Colonic mucosa (tissue), 4 donors: ENCODE results near the gene EMC8. TPM values are rescaled to one million over a fixed set of nuclear protein-coding genes. Genes with fewer than 3 reads are reported as not detected.

ENCODE experiments used
- DNase-seq: peaks from one replicate; pipeline ENCODE4 v3.0.0-alpha.2; 2020
- H3K27ac ChIP-seq: fragments of 200-600 bp; one replicate; pipeline ENCODE4 v1.8.0; 2021
- H3K27me3 ChIP-seq: fragments of 200-600 bp; one replicate; pipeline ENCODE4 v1.8.0; 2021
- H3K36me3 ChIP-seq: fragments of 200-600 bp; one replicate; pipeline ENCODE4 v1.8.0; 2021
- H3K4me1 ChIP-seq: fragments of 200-600 bp; one replicate; pipeline ENCODE4 v1.8.0; 2021; ENCODE audit warnings: mild to moderate bottlenecking
- H3K4me3 ChIP-seq: fragments of 200-600 bp; one replicate; pipeline ENCODE4 v1.8.0; 2021
- H3K9ac ChIP-seq, 2 donors: one replicate each; pipeline ENCODE4 v1.7.0; 2013; ENCODE audit warnings: control low read depth in 2 of 2, low read depth in 2 of 2, low read length in 2 of 2
- H3K9me3 ChIP-seq: fragments of 200-600 bp; one replicate; pipeline ENCODE4 v1.8.0; 2021
- CTCF ChIP-seq: fragments of 200-600 bp; IDR thresholded peaks from one replicate; pipeline ENCODE4 v1.8.0; 2022; ENCODE audit warnings: antibody characterized with exemption, mild to moderate bottlenecking
- intact Hi-C: fragments of 100-400 bp; cut with DNase I; formaldehyde crosslinking; loops from one replicate; pipeline ENCODE4 v1.14.1; 2022
- total RNA-seq, 2 donors: library from RNA; stranded (reverse); fragmentation: NEBNext Ultra II Directional in 1 of 2; extraction: Animal tissue kit (Norgen Biotek cat#: 25700) in 1 of 2; gene quantifications; one replicate each; pipeline ENCODE4 v1.2.1, GENCODE V29; 2021
- donor health status: healthy.
- donor health status: DM: no; HTN: no; CAD: no.
- donor health status: DM: no; HTN: no; CAD: no.

The EMC8 gene
- total RNA-seq, 2 donors from 2014 or later, result 30.6 to 49.8 TPM

DNA sequence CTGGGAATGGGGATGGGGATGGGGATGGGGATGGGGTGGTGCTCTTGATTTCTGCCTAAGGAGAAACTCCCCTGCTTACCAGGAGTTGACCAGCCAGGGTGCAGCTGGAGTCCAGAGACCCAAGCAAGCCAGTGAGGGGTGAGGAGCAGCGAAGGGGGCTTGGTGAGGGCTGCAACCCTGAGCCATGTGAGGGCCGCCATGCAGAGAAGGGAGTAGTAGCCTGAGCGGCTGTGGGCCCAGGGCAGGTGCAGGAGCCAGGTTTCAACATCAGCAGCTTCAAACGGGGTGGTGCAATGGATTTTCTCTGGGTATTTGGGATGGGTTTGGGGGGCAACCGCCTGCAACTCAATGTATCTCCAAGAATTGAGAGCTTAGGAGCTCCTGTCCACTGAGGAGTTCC, 35.4 kb upstream of the EMC8 start:
- Histone ChIP-seq H3K9me3 (no peaks in the 10 kb centered on the region), H3K9ac (no peak overlapping the region), H3K27ac (no peak overlapping the region), H3K4me3 (no peak overlapping the region), H3K4me1 (no peaks in the 10 kb centered on the region), H3K27me3 (no peaks in the 10 kb centered on the region), H3K36me3 (no peaks in the 10 kb centered on the region)
- no peak for TF ChIP-seq CTCF
- no peak for DNase-seq
- intact Hi-C loops, result no loop called here

DNA sequence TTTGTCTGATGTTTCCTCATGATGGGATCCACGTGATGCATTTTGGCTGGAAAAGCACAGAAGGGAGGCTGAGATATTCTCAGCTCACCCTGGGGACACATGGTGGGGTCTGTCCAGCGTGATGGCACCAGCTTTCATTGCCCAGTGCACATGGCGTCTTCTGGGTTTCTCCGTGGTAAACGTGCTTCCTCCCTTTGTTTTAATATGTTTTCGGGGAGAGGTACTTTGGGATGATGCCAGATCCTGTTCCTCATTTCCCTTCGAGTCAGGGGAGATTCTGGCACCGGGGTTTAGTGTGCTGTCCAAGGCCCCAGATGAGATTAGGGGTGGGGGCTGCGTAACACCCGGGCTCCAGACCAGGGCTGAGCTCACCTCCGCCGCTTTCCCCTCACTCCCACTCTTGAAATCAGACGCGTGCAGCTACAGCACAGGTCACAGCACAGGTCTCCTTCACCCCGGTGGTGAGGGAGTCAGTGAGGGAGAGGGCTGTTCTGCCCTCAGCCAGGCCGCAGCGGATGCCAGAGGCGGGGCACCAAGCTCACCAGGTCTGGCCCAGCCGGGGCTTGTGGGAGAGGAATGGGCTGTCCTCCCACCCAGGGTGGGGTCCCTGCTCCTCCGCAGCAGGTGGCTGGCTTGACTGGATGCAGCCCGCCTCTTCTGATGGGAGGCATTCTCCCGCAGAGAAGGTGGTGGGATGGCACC, 34.0 kb upstream of the EMC8 start:
- Histone ChIP-seq H3K27ac (no peak overlapping the region), H3K4me1 (no peaks in the 10 kb centered on the region), H3K9ac (no peak overlapping the region), H3K4me3 (no peak overlapping the region), H3K9me3 (no peaks in the 10 kb centered on the region), H3K36me3 (no peaks in the 10 kb centered on the region), H3K27me3 (no peaks in the 10 kb centered on the region)
- no peak for DNase-seq
- intact Hi-C loops, result no loop called here
- no peak for TF ChIP-seq CTCF

GRCh38 chr16:85832570-85833218, 33.4 kb upstream of the EMC8 start:
- Histone ChIP-seq H3K9me3 (no peaks in the 10 kb centered on the region), H3K4me1 (no peaks in the 10 kb centered on the region), H3K4me3 (no peak overlapping the region), H3K9ac (no peak overlapping the region), H3K27me3 (no peaks in the 10 kb centered on the region), H3K36me3 (no peaks in the 10 kb centered on the region), H3K27ac (no peak overlapping the region)
- DNase-seq, result no peak
- intact Hi-C loops, result no loop called here
- TF ChIP-seq CTCF, result no peak

DNA sequence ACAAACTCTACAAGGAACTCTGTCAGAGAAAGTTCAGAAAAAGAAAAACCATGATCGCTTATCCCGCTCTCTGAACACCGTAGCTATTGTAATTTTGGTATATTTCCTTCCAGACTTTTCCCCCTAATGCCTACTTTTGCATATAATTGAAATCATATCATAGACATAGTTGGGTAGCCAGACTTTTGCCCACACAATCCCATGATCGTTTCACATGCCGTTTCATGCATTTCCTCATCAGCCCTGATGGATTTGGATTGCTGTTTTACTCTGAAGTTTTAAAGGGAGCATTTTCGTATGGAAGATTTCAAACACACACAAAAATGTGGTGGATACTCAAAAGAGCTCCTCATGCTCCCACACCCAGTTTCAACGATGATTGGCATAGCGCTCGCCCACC, 31.5 kb upstream of the EMC8 start:
- intact Hi-C loops, result no loop called here
- H3K27me3 ChIP-seq, result no peaks in the 10 kb centered on the region
- H3K4me3 ChIP-seq, result no peak overlapping the region
- no peaks in the 10 kb centered on the region for H3K4me1 ChIP-seq
- DNase-seq, result no peak
- no peak overlapping the region for H3K9ac ChIP-seq
- H3K27ac ChIP-seq, result no peak overlapping the region
- H3K9me3 ChIP-seq, result no peaks in the 10 kb centered on the region
- no peaks in the 10 kb centered on the region for H3K36me3 ChIP-seq
- no peak for TF ChIP-seq CTCF

- DNase-seq, result no peak
- Histone ChIP-seq H3K27me3 (no peaks in the 10 kb centered on the region), H3K27ac (no peak overlapping the region), H3K4me1 (no peaks in the 10 kb centered on the region), H3K4me3 (no peak overlapping the region), H3K9me3 (no peaks in the 10 kb centered on the region), H3K9ac (no peak overlapping the region), H3K36me3 (no peaks in the 10 kb centered on the region)
- TF ChIP-seq CTCF, result no peak
- intact Hi-C loops, result loop anchor here (10.0 kb wide), 1 partner anchor 695 kb away; no protein-coding TSS in a partner anchor
These were observed 30.6 kb upstream of the EMC8 start for GRCh38 chr16:85829751-85830445.
